HG03571 (cell line): ENCODE data around the gene NECTIN1.
"Not testable (repeated sequence)": the region's sequence is repeated elsewhere in the genome, so short reads cannot be mapped to it uniquely, and the experiment has no call there.

ENCODE experiments used
- ATAC-seq: cut with Tn5 transposase; IDR thresholded peaks from one replicate; pipeline ENCODE4 v1.9.1; 2021; ENCODE audit not compliant: unreplicated experiment

Gene NECTIN1

GRCh38 chr11:119595941-119596340 lies 133.1 kb downstream of the NECTIN1 start:
- ATAC-seq: not testable (repeated sequence)

DNA sequence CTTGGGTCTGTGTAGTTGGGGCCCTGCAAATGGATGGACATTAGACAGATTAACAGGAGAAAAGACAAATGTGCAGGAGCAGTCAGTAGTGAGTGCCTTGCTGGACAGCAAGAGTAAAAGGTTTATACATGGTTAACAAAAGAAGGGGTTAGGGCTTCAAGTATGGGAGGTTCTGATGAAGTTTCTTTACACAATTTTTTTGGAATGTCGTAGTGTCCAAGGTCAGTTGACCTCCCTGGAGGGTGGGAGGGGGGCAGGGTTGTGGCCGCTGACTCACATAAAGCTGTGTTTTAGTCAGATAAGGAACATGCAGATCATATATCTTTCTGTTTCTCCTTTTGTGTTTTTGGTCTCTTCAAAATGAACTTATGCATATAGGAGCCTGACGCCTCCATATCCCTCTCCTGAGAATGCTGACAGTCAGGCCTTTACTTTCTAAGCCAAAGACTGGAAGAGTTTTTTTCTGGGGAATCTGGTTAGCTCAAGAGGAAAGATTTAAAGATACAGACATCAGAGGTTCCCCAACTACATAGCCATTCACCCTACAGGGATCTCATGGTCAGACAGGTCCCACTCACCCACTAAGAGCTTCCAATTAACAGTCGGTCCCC lies 134.3 kb downstream of the NECTIN1 start:
- ATAC-seq: no peak

- ATAC-seq: no peak
These were observed 135.7 kb downstream of the NECTIN1 start for GRCh38 chr11:119593346-119593745.

- no peak for ATAC-seq
These were observed 136.4 kb downstream of the NECTIN1 start for GRCh38 chr11:119592642-119593041.

DNA sequence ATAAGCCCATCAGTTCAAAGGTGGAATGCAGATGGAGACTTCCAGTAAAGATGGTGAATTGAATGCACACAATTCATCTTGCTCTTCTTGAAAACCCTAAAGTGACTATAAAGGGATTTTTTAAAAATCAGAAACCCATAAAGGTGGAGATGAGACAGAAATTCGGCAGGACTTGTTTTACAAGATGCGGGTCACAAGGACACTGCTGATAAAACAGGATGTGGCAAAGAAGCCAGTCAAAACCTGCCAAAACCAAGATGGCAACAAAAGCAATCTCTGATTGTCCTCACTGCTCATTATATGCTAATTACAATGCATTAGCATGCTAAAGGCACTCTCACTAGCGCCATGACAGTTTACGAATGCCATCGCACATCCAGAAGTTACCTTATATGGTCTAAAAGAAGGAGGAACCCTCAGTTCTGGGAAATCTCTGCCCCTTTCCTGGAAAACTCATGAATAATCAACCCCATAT lies 137.1 kb downstream of the NECTIN1 start:
- ATAC-seq: no peak

GRCh38 chr11:119590651-119591351 lies 138.2 kb downstream of the NECTIN1 start:
- ATAC-seq: no peak

GRCh38 chr11:119589001-119589400 lies 140.0 kb downstream of the NECTIN1 start:
- no peak for ATAC-seq
